ENCODE measurements around the gene CEP104. TPM values are rescaled to one million over a fixed set of nuclear protein-coding genes. Genes with fewer than 3 reads are reported as not detected.
"Not testable (repeated sequence)": the region's sequence is repeated elsewhere in the genome, so short reads cannot be mapped to it uniquely, and the experiment has no call there.

CEP104 gene
- total RNA-seq, 4 donors from 2014 or later: 18.7 to 24.4 (median 19.8) TPM

DNA sequence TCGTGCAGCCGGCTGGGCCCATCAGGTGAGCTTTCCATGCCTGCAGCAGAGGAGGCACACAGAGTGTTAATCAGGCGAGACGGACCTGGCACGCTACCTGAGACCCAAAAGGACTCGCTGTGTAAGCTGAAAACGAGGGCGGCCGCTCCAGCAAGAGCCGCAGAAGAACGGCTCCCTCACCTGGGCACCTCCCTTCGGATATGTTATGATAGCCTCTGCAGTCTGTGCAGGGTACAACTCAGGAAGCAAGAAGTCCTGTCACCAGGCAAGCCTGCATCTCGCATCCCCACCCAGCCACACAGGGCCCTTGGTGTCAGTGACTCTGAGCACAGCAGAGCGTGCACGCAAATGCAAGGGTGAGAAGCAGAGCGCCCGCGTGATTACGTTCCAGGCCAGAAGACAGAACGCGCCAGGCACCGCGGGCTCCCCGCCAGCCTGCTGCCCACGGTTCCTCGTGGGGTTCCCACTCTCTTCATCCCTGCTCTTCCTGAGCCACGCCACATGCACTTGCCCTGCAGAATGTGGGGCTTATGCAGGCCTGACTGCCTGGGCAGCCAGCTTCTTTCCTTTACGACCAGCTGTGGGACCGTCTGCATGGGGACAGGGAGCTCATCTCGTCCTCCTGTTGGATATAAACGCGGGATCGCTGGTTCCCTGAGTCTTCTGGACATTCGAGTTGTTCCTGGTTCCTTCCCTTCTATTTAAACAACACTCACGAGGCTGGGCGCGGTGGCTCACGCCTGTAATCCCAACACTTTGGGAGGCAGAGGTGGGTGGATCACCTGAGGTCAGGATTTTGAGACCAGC, 40.5 kb downstream of the CEP104 start:
- H3K9me3 ChIP-seq: no peaks in the 10 kb centered on the region
- WGBS, 2 donors: 85 to 86% methylated on average over 15 to 31 of the region's 38 CpGs
- H3K27me3 ChIP-seq: no peaks in the 10 kb centered on the region
- TF ChIP-seq, protein P1, sequence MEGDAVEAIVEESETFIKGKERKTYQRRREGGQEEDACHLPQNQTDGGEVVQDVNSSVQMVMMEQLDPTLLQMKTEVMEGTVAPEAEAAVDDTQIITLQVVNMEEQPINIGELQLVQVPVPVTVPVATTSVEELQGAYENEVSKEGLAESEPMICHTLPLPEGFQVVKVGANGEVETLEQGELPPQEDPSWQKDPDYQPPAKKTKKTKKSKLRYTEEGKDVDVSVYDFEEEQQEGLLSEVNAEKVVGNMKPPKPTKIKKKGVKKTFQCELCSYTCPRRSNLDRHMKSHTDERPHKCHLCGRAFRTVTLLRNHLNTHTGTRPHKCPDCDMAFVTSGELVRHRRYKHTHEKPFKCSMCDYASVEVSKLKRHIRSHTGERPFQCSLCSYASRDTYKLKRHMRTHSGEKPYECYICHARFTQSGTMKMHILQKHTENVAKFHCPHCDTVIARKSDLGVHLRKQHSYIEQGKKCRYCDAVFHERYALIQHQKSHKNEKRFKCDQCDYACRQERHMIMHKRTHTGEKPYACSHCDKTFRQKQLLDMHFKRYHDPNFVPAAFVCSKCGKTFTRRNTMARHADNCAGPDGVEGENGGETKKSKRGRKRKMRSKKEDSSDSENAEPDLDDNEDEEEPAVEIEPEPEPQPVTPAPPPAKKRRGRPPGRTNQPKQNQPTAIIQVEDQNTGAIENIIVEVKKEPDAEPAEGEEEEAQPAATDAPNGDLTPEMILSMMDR (IDR thresholded peaks at IDR 0.05): no peak
- TF ChIP-seq POLR2A (IDR thresholded peaks at IDR 0.05): no peak
- H3K4me1 ChIP-seq: no peaks in the 10 kb centered on the region
- H3K36me3 ChIP-seq: peaks cover 6 to 79% (median 14%) of the 10 kb centered on the region in 3 donors
- intact Hi-C loops (cut with DNase I): no loop called here
- no peak overlapping the region for H3K27ac ChIP-seq
- H3K4me3 ChIP-seq: no peak overlapping the region
- DNase-seq: no peak

DNA sequence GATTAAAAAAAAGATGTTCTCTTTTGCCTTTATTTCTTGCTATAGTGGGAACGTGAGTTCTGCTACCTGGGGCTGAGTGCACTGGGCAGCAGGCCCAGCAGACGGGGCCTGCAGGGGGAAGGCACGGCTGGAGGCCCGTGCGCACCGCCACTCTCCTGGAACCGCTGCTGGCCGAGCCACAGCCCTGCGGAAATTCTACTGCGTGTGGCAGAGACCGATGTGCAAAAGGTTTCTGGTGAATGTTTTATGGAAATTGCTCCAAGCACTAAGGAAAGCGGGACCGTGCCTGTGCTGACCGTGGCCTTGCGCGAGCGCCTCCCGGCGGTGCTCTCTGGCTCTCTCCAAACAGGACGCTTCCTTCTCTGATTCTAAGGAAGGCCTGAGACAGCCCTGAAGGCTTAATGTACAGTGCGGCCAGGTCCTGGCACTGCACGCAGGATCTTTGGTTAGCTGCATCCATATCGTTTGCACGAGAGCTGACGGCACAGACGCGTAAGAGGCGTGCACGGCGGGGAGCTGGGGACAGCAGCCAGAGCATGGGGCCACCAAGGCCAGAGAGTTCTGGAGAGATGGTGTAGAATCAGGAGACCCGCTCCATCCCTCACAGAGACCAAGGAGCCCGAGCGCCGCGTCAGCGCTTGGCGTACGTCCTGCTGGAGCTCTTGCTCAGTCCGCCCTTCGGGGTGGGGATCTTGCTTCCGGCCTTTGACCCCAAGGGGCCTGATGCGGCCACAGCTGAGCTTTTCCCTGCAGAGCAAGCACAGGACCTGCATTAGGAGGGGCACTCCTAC, 42.0 kb downstream of the CEP104 start:
- Histone ChIP-seq H3K9me3 (no peaks in the 10 kb centered on the region), H3K36me3 (peaks cover 0 to 63% (median 6%) of the 10 kb centered on the region in 3 donors), H3K27me3 (no peaks in the 10 kb centered on the region), H3K4me3 (no peak overlapping the region), H3K4me1 (no peaks in the 10 kb centered on the region), H3K27ac (no peak overlapping the region)
- WGBS, 2 donors: 87 to 94% methylated on average over 19 to 22 of the region's 42 CpGs
- intact Hi-C loops (cut with DNase I): no loop called here
- DNase-seq: no peak
- TF ChIP-seq POLR2A (IDR thresholded peaks at IDR 0.05): no peak
- TF ChIP-seq, protein P1 (IDR thresholded peaks at IDR 0.05): no peak

DNA sequence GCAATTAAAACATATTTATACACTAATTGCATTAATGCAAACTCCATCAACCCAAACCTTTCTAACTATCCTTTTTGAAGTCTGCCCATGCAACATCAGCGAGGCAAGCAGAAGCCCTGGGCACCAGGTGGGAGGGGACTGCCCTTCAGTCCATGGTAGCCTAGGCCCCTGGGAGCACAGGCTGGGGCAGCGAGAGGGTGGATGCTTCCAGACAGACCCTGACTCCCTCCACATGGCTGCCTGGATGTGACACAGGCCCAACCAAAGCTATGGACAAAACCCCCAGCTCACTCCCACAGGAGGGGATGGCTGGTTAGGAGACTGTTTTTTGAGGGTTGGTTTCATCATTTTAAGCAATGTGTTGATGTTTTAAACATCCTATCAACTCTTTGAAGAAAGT, 42.9 kb downstream of the CEP104 start:
- intact Hi-C loops (cut with DNase I): no loop called here
- H3K4me3 ChIP-seq: no peak overlapping the region
- H3K27ac ChIP-seq: no peak overlapping the region
- TF ChIP-seq, protein P1 (IDR thresholded peaks at IDR 0.05): no peak
- TF ChIP-seq POLR2A (IDR thresholded peaks at IDR 0.05): no peak
- no peaks in the 10 kb centered on the region for H3K4me1 ChIP-seq
- H3K36me3 ChIP-seq: peaks cover 0 to 56% (median 6%) of the 10 kb centered on the region in 3 donors
- no peaks in the 10 kb centered on the region for H3K27me3 ChIP-seq
- WGBS, 2 donors: 90% methylated on average over 2 of the region's 2 CpGs; no CpG with 5 or more reads in 1 of the 2 donors
- DNase-seq: no peak
- no peaks in the 10 kb centered on the region for H3K9me3 ChIP-seq

DNA sequence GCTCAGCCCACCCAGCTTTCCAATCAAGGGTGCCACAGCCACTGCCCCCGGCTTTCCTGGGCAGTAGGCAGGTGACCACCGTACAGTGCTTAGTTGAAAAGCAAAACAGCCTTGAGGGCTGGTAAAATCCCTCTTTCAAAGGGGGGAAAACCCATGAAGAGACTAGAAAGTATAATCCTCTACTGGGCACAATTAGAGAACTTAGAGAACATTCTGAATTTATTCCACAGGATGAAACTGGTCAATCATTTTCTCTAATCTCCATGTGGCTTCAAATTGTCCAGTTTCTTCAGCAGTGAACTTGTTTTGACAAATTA, 45.5 kb downstream of the CEP104 start:
- H3K27ac ChIP-seq: no peak overlapping the region
- no peak for DNase-seq
- no peak for TF ChIP-seq POLR2A (IDR thresholded peaks at IDR 0.05)
- TF ChIP-seq, protein P1 (IDR thresholded peaks at IDR 0.05): no peak
- no peaks in the 10 kb centered on the region for H3K9me3 ChIP-seq
- H3K27me3 ChIP-seq: peaks cover 0 to 11% (median 0%) of the 10 kb centered on the region in 4 donors
- WGBS, 2 donors: 38% methylated on average over 1 of the region's 2 CpGs; no CpG with 5 or more reads in 1 of the 2 donors
- peaks cover 0 to 32% (median 6%) of the 10 kb centered on the region in 3 donors for H3K36me3 ChIP-seq
- H3K4me3 ChIP-seq: no peak overlapping the region
- H3K4me1 ChIP-seq: no peaks in the 10 kb centered on the region
- intact Hi-C loops (cut with DNase I): no loop called here

DNA sequence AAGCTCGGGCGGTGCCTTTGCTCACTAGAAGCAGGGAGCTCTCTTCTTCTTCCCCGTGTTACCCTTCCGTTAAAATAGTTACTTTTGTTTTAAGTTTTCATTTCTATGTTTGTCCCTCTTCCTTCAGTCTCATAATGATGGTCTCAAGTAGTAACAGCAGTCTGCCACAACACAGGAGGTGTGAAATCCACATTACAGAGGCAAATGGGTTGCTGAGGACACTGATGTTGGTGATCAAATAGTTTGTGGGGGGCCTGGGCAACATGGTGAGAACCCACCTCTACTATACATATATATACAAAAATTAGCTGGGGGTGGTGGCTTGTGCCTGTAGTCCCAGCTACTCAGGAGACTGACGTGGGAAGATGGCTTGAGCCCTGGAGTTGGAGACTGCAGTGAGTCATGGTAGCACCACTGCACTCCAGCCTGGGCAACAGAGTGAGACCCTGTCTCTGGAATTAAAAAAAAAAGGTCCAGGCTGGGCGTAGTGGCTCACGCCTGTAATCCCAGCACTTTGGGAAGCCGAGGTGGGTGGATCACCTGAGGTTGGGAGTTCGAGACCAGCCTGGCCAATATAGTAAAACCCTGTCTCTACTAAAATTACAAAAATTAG, 46.8 kb downstream of the CEP104 start:
- 73 to 79% methylated on average over 8 to 9 of the region's 9 CpGs for WGBS, 2 donors

More for the DNA sequence above, 46.8 kb downstream of the CEP104 start:
- H3K4me3 ChIP-seq; H3K4me1 ChIP-seq; intact Hi-C loops (cut with DNase I); H3K9me3 ChIP-seq; H3K27ac ChIP-seq; DNase-seq: not testable (repeated sequence)
- peaks cover 0 to 19% (median 0%) of the 10 kb centered on the region in 3 donors for H3K36me3 ChIP-seq
- peaks cover 0 to 11% (median 0%) of the 10 kb centered on the region in 4 donors for H3K27me3 ChIP-seq
